Stimulated activated naive CD8-positive, alpha-beta T cell treated with anti-CD3 and anti-CD28 coated beads, Interleukin-15, Interleukin-2, amounts not matched to agents 100 U/mL and 50 U/mL, for 24 hours (primary cell): Measurements from ENCODE around the gene COL25A1.
A peak's percentile ranks its signal among the peaks of the same experiment; 100 is the strongest.
"Not testable (repeated sequence)": the region's sequence is repeated elsewhere in the genome, so short reads cannot be mapped to it uniquely, and the experiment has no call there.

Experiments
- ATAC-seq: fragments of 150-1000 bp; cut with Tn5 transposase; one replicate; pipeline ENCODE4 v1.10.0; 2021
- DNase-seq: peaks from one replicate; pipeline ENCODE4 v3.0.0; 2021

Gene COL25A1

DNA sequence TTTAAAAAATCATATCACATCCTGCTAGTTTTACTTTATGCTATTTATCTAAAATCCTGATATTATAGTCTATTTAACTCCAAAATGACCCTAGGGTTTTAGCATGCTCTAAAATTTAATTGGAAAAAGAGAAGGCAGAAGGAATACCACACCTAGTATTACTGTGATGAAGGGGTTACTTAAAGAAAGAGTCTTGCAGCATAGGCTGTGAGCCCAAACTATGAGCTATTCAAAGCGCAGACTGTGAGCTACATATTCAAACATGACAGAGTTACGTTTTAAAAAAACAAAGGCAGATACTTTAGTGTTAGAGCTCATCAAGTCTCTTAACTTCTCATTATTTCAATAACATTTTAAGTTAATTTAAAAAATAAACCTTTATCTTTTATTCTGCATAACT, 291.9 kb downstream of the COL25A1 start:
- DNase-seq (no peak), ATAC-seq (no peak)

GRCh38 chr4:109009909-109010308, 292.5 kb downstream of the COL25A1 start:
- DNase-seq (no peak), ATAC-seq (no peak)

DNA sequence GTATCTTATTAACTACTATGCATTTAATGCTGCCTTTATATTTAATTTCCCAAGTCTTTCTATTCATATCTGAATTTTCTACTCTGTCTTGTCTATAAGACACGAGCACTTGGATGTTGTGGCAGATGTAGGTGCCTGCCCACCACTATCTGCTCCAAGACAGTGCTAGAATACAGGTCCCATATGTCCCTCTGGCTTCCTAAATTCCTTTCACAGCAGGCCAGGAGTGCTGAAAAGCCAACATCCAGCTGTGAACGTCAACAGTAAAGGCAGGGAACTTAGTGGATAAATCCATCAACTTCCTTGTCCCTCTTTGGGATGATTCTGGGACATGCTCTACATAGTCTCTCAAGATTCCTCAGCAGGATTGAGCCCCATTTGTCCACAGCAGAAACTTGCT, 294.5 kb downstream of the COL25A1 start:
- ATAC-seq (no peak), DNase-seq (no peak)

- DNase-seq (no peak), ATAC-seq (peak; percentile 46)
Measured at GRCh38 chr4:109005523-109005922, 296.9 kb downstream of the COL25A1 start.

DNA sequence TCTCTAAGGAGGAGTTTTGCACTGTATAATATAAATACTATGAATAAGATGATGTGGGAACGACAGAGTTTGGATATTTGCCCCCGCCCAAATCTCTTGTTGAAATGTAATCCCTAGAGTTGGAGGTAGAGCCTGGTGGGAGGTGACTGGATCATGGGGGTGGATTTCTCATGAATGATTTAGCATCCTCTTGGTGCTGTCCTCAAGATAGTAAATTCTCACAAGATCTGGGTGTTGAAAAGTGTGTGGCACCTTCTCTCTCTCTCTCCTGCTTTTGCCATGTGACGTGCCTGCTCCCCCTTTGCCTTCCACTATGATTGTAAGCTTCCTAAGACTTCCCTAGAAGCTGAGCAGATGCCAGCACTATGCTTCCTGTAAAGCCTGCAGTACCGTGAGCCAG, 298.0 kb downstream of the COL25A1 start:
- ATAC-seq, result no peak
- DNase-seq, result no peak

DNA sequence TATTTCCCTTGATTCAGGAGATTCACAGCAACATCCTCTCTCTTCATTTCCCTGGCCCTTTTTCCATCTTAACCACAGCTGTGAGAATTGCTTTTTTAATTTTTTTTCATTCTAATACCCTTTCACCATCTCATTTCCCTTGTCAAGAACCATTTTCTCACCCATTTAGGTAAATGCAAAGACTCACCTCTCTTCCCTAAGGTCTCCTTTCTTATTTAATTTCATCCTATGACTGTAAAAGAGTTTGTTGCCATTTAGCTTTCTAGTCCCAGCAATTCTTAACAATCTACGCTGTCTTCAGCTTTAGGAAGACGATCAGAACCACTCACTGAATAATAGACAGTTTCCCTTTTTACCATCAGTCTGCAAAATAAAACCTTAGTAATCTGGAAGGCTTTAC, 298.5 kb downstream of the COL25A1 start:
- ATAC-seq (no peak), DNase-seq (no peak)

DNA sequence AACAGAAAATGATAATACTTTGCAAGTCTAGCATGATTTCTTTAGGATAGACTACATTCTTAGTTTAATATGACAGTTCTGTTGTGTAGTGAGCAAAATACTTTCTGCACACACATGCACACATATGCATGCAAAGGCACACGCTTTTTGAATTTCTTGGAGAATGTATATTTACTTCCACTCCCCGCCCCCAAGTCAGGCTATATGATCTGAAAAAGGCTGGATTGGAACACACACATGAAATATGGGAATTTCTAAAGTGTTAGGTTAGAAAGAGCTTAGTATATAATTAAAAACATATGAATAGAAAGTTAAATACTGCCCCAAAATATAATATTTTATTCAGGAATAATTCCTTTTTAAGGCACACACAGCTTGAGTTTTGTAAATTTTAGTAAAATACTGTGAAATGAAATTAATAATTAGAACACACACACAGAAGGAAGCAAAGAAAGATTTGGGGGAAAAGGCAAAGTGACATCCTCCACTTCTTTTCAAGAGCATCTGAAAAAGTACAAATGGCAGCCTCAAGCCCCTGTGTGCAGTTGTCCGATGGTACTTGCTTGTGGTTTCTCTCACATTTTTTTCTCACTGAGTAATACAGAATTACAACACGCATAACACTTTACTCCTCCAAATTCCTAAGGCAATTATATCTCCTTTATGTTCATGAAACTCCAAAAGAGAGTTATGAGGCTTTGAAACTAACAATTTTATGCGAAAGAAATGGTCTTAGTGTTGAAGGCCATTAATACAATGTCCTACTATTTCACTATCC, 310.7 kb downstream of the COL25A1 start:
- ATAC-seq (no peak), DNase-seq (no peak)

DNA sequence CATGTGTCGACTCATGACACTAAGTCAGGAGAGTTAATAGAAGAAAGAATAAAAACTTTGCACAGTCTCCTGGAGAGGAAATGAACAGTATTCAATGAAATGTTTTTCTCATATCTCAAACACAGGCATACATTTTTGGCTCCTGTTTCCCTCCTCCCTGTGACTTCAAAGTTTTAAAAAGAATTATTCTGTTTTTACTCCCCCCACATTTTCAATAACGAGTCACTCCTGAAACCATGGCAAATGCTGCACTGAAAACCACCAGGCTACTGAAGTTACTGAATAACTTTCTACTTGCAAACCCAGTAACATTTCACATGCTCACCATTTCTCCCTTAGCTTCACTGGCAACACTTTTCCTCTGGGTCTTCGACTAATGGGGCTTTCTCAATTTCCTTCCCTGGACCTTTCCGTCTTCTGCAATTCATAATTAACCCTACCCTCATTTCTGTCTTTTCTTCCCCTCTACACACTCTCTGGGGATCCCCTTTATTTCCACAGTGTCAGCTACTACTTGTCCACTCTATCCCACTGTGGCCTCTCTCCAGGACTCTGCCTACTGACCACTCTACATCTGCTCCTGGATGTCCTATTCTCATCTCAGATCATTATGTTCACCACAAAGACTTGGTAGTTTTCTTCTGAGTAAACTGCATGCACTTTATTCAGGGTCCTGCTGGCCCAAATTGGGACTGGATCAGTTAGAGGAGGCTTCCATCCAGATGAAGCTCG, 313.8 kb downstream of the COL25A1 start:
- ATAC-seq (no peak), DNase-seq (no peak)

DNA sequence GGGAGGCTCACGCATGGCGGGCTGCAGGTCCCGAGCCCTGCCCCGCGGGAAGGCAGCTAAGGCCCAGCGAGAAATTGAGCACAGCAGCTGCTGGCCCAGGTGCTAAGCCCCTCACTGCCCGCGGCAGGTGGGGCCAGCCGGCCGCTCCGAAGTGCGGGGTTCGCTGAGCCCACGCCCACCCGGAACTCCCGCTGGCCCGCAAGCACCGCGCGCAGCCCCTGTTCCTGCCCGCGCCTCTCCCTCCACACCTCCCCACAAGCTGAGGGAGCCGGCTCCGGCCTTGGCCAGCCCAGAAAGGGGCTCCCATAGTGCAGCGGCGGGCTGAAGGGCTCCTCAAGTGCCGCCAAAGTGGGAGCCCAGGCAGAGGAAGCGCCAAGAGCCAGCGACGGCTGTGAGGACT, 318.0 kb downstream of the COL25A1 start:
- ATAC-seq, DNase-seq: not testable (repeated sequence)

GRCh38 chr4:108982402-108983185, 319.9 kb downstream of the COL25A1 start:
- ATAC-seq, result no peak
- DNase-seq, result no peak

GRCh38 chr4:108980455-108981239, 321.8 kb downstream of the COL25A1 start:
- DNase-seq (no peak), ATAC-seq (no peak)

DNA sequence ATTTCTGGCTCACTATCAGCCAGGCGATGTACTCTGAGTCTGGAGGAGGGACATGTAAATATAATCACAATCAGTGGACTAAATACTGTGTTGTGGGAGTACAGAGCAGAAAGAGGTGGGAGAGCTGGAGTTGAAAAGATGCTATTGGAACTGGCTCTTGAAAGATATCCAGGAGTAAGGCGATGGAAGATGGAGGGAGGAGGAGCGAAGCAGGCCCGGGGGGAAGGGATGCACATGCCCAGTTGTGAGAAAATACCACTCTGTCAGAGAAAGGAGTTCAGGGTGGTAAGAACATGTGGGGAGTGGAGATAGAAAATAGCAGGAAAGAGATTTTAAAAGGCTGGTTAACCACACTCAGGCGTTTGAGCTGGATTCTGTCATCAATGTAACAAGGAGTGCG, 322.7 kb downstream of the COL25A1 start:
- ATAC-seq (no peak), DNase-seq (no peak)

DNA sequence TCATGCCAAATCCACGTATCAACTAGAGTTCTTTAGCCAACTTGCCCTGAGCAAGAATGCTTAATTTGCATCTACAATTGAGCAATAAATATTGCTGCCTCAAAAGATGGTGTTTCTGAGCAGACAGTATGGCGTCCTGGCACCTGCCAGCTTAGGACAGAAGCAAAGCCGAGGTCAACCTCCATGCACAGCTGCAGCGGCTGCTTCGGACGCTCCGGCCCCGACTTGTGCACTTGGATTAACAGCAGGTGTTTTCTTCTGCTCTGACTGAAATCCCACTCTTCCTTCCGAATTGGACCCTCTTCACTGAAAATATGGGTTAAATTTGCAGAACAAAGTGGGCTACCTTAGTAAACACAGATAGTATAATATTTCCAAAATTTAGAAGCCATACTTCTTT, 324.4 kb downstream of the COL25A1 start:
- ATAC-seq (no peak), DNase-seq (no peak)

DNA sequence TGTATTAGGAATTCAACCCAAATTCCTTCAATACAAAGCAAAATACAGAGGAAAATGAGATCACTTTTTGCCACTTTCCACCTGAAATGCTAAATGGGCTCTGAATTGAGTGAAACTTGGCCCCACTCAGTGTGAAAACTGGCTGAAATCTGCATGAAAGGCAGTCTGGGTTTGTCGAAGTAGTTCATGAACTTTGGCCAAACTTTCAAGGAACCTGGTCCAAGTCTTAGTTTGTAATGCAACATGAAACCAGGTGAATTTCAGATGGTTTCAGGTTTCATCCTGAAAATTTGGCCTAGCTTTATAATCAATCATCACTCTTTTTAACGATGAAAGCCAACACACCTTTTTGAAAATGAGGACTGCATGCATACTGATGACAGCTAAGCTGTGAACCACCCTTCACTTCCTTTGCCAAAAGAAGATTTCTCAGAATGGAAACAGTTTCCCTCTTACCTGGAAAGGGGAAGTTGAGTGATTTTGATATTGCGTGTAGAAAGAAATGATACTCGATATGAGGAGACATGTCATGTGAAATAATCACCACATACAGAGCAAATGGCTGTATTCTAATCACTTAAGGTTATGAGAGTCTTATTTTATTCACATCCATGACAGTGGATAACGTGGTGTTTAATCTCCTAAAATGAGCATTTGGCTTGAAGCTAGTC, 329.7 kb downstream of the COL25A1 start:
- ATAC-seq, result peak; percentile 73
- no peak for DNase-seq

- no peak for DNase-seq
- no peak for ATAC-seq
Measured at GRCh38 chr4:108971473-108971872, 331.0 kb downstream of the COL25A1 start.

GRCh38 chr4:108965472-108966076, 336.9 kb downstream of the COL25A1 start:
- DNase-seq (no peak), ATAC-seq (no peak)

- no peak for DNase-seq
- ATAC-seq, result no peak
Measured at GRCh38 chr4:108965016-108965415, 337.4 kb downstream of the COL25A1 start.

DNA sequence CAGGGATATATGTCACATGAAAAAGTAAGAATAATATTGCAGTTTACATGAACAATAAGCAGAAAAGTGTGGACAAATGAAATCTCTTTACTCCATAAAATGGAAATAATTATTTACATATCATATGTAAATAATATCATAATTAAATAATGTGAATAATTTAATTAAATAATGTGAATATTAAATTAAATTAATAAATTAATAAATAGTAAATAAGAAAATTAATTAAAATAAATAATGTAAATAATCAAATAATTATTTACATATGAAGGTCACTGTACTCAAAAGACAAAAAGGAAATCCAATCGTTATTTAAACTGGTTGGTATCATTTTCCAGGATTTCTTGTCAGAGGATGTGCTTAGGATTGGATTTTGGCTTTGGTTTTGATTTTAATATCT, 338.5 kb downstream of the COL25A1 start:
- ATAC-seq (no peak), DNase-seq (no peak)

DNA sequence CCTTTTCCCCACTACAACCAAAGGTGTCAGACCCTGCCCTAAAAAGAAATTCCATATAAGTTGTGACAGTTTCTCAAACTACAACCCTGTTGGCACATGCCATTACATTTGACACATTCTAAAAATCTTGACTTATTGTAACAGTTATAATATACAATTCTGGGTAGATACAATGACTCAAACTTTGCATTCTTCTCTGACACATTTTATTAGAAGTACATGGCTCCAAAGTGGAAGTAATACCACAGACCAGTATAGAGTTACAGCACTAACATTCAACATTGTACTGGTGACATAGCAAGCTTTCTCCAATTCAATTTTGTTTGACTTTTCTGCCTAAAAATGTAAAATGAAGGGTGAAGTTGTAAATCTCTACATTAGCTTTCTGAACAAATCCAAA, 343.0 kb downstream of the COL25A1 start:
- no peak for DNase-seq
- ATAC-seq, result no peak

DNA sequence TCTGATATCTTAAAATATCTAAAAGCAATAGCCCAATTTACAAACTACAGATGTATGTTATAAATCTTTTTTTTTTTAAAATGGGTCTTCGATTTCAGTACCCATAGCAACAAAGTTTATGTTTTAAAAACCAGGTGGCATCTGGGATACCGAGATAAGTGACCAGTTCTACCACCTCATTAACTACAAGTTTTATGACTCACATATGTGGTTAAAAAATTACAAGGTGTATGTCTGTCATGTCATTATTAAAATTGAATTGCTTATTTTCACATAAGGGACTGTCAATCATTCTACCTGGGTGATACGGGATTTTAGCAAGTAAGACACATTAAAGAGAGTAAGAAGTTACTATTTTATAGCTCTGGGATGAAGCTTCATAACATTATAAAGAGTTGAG, 347.6 kb downstream of the COL25A1 start:
- DNase-seq, result no peak
- ATAC-seq, result no peak

GRCh38 chr4:108953941-108954340, 348.5 kb downstream of the COL25A1 start:
- ATAC-seq (no peak), DNase-seq (no peak)
